ENCODE measurements around the gene DEDD2.

The DEDD2 gene

GRCh38 chr19:42226886-42227285, 9.4 kb upstream of the DEDD2 start:
- no peak for DNase-seq

GRCh38 chr19:42225718-42226292, 8.3 kb upstream of the DEDD2 start:
- DNase-seq, result no peak

- DNase-seq, result no peak
Observed at GRCh38 chr19:42224940-42225717, 7.7 kb upstream of the DEDD2 start.

GRCh38 chr19:42220751-42221097, 3.2 kb upstream of the DEDD2 start:
- no peak for DNase-seq

GRCh38 chr19:42219812-42220750, 2.6 kb upstream of the DEDD2 start, which contains the start of gene ZNF526:
TSS of gene ZNF526 (plus strand) at chr19:42220312. CDS start at chr19:42224404, 4,092 bp downstream.
- DNase-seq, result peak; percentile 96

GRCh38 chr19:42216653-42217519, 591 bp downstream of the DEDD2 start:
- no peak for DNase-seq

DNA sequence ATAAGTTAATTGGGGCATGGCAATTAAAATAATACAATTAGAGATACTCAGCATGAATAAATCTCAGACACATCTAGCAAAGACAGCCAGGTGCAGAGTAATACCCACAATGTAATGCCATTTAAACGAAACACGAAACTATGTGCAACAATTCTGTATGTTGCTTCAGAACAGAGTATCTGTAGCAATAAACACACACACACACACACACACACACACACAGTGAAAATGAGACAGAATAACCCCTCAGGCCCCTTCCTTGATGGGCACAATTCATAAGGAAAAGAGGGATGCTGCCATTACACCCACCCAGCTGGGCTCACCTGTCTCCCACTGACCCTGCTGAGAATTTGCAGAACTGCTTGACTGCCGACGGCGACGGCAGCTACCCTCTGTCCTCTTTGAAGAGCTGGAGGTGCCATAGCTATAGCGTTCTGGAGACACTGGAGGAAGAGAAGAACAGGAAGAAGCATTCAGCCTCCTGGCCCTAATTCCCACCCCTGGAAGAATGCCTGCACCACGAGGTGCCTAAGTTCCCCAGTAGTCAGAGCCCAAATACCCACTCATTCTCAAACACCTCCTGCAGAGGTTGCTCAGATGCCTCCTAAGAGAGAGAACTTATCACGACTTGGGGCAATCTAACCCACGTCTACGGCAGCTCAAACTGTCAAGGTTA, 2.5 kb downstream of the DEDD2 start:
- DNase-seq, result no peak

DNA sequence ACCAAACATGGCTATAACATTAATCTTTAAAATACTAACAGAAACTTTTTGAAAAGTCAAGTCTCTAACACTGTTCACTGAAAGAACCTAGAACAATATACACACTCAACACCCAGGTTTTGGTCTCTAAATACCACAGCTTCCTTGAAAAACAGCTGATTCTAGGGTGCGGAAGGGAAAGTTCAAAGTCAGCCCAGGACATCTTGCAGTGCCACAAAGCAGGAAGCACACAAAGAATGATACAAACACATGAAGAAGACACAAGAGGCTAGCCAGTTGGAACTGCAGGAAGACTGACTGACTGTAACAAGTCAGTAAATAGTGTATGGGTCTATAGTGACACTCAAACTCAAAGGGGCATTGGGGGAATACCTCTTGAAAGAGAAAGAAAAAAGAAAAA, 4.6 kb downstream of the DEDD2 start:
- DNase-seq, result no peak

- no peak for DNase-seq
Observed at GRCh38 chr19:42208612-42209011, 8.9 kb downstream of the DEDD2 start.

GRCh38 chr19:42207767-42208271, 9.7 kb downstream of the DEDD2 start:
- DNase-seq, result no peak

- no peak for DNase-seq
Observed at GRCh38 chr19:42206871-42207755, 10.4 kb downstream of the DEDD2 start.

- DNase-seq, result no peak
Observed at GRCh38 chr19:42204664-42205063, 12.8 kb downstream of the DEDD2 start.

GRCh38 chr19:42203700-42204099, 13.8 kb downstream of the DEDD2 start:
- no peak for DNase-seq

- DNase-seq, result no peak
Observed at GRCh38 chr19:42202290-42202880, 15.1 kb downstream of the DEDD2 start.

DNA sequence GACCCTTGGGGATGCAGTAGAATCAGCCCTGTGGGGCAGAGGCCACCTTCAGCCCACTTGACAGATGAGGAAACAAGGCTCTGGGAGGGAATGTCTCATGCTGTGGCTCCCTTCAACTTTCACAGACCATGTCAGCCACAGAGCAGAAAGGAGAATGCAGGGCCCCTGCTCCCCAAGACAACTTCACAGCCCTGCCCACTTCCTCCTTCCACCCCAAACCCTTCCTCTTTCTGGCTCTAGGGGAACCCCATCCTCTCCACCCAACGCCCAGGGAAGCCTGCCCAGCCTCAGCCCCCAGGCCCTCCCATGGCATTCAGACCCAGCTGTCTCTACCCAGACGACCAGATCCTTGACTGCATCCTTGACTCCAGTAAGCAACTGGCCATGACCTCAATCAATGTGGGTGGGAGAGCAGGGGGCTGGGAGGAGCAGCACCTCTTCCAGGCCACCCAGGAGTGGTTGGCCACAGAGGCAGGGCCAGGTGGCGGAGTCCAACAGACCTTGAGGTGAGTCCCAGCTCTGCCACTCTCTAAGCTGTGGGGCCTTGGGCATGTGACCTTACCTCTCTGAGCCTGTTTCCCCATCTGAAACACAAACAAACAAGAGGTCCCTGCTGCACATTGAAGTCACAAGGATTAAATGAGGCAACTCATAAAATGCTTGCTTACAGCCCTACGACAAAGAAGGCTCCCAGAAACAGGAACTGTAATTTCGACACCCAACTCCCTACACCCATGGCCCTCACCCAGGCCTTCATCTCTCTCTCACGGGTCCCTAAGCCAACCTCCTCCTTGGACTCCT, 15.8 kb downstream of the DEDD2 start:
- DNase-seq, result peak; percentile 25

- no peak for DNase-seq
Observed at GRCh38 chr19:42200116-42200715, 17.3 kb downstream of the DEDD2 start.

GRCh38 chr19:42199440-42200115, 17.9 kb downstream of the DEDD2 start:
- DNase-seq, result peak; percentile 27
